ENCODE measurements around the gene GMCL1.
"Not testable (repeated sequence)": the region's sequence is repeated elsewhere in the genome, so short reads cannot be mapped to it uniquely, and the experiment has no call there.

GMCL1 gene

GRCh38 chr2:69829256-69830044 lies at the start of gene GMCL1:
TSS of gene GMCL1 (plus strand) at chr2:69829660. CDS start at chr2:69829893, 233 bp downstream.
- DNase-seq (ENCODE audit: low spot score) = peak; percentile 96

GRCh38 chr2:69780921-69781320 lies 48.5 kb upstream of the GMCL1 start:
- DNase-seq (ENCODE audit: low spot score) = no peak

GRCh38 chr2:69781321-69782248 lies 47.9 kb upstream of the GMCL1 start:
- no peak for DNase-seq (ENCODE audit: low spot score)

- DNase-seq (ENCODE audit: low spot score) = no peak
These were observed 45.2 kb upstream of the GMCL1 start for GRCh38 chr2:69784228-69784627.

- no peak for DNase-seq (ENCODE audit: low spot score)
These were observed 44.1 kb upstream of the GMCL1 start for GRCh38 chr2:69785358-69785757.

GRCh38 chr2:69786052-69786560 lies 43.4 kb upstream of the GMCL1 start:
- no peak for DNase-seq (ENCODE audit: low spot score)

GRCh38 chr2:69789175-69789721 lies 40.2 kb upstream of the GMCL1 start:
- no peak for DNase-seq (ENCODE audit: low spot score)

- DNase-seq (ENCODE audit: low spot score) = peak; percentile 34
These were observed 39.5 kb upstream of the GMCL1 start for GRCh38 chr2:69789772-69790600.

- DNase-seq (ENCODE audit: low spot score) = no peak
These were observed 38.9 kb upstream of the GMCL1 start for GRCh38 chr2:69790601-69790959.

- no peak for DNase-seq (ENCODE audit: low spot score)
These were observed 38.4 kb upstream of the GMCL1 start for GRCh38 chr2:69791045-69791444.

- no peak for DNase-seq (ENCODE audit: low spot score)
These were observed 33.3 kb upstream of the GMCL1 start for GRCh38 chr2:69796174-69796573.

GRCh38 chr2:69797235-69797634 lies 32.2 kb upstream of the GMCL1 start:
- DNase-seq (ENCODE audit: low spot score) = no peak

- no peak for DNase-seq (ENCODE audit: low spot score)
These were observed 31.6 kb upstream of the GMCL1 start for GRCh38 chr2:69797836-69798289.

GRCh38 chr2:69798290-69798908 lies 31.1 kb upstream of the GMCL1 start:
- DNase-seq (ENCODE audit: low spot score) = peak; percentile 41

- DNase-seq (ENCODE audit: low spot score) = no peak
These were observed 30.4 kb upstream of the GMCL1 start for GRCh38 chr2:69798909-69799526.

- no peak for DNase-seq (ENCODE audit: low spot score)
These were observed 27.6 kb upstream of the GMCL1 start for GRCh38 chr2:69801745-69802290.

GRCh38 chr2:69802781-69803367 lies 26.6 kb upstream of the GMCL1 start:
- DNase-seq (ENCODE audit: low spot score) = not testable (repeated sequence)

- no peak for DNase-seq (ENCODE audit: low spot score)
These were observed 25.0 kb upstream of the GMCL1 start for GRCh38 chr2:69804416-69804815.

GRCh38 chr2:69805887-69806286 lies 23.6 kb upstream of the GMCL1 start:
- no peak for DNase-seq (ENCODE audit: low spot score)

Measured in cerebellar cortex (tissue), 1 donor.